CD4-positive, alpha-beta T cell treated with Interleukin-10 for 1 hour (primary cell): ENCODE measurements around the gene NRBF2.
"Not testable (repeated sequence)": the region's sequence is repeated elsewhere in the genome, so short reads cannot be mapped to it uniquely, and the experiment has no call there.

Experiments used
- DNase-seq: peaks from one replicate; pipeline ENCODE4 v3.0.0-alpha.2; 2020

Gene NRBF2

GRCh38 chr10:63119041-63119440, 14.1 kb upstream of the NRBF2 start:
- DNase-seq: no peak

DNA sequence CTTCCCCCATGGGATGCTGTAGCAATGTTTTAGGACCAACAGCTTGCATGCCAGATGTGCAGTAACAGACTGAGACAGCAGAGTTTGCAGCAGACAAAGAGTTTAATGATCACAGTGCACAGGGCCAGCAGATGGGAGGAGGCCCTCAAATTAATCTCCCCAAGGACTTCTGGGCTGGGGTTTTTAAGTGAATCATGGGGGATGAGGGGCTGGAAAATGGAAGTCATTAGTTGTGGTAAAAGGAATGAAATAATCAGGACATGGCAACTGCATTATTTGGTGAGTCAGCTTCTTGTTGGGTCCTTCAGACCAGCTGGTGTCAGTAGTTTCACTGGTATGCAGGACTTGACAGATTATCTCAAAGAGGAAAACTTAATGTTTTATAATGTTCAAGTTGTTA, 12.6 kb upstream of the NRBF2 start:
- no peak for DNase-seq

GRCh38 chr10:63123727-63124362, 9.3 kb upstream of the NRBF2 start:
- DNase-seq: no peak

DNA sequence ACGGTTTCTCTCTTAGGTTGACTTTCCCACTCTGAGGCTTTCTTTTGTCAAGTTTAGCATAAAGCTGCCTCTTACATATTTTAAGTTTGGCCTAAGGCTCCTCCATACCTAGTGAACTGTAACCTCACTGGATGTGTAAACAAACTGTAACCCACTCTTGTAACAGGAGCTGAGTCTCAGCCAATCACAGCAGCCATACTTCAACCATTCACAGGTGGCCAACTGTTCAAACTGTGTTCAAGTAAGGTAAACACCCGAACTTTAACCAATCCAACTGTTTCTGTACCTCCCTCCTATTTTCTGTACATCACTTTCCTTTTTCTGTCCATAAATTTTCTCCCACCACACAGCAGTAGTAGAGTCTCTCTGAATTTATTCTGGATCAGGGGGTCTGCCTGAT, 7.7 kb upstream of the NRBF2 start:
- DNase-seq: no peak

DNA sequence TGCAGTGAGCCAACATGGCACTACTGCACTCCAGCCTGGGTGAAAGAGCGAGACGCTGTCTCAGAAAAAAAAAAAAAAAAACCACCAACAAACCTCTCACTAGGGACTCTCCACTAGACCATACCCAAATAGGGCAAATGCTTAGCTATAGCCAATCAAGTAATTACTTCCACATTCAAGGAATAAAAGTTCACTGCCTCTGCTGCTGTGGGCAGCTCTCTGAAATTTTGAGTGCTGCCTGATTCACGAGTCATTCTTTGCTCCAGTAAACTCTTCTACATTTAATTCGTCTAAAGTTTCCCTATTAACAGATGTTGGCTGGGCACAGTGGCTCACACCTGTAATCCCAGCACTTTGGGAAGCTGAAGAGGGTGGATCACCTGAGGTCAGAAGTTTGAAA, 4.7 kb upstream of the NRBF2 start:
- DNase-seq: no peak

GRCh38 chr10:63129888-63130287, 3.2 kb upstream of the NRBF2 start:
- no peak for DNase-seq

- no peak for DNase-seq
Measured at GRCh38 chr10:63132651-63133055, 475 bp upstream of the NRBF2 start.

GRCh38 chr10:63133821-63134557, 861 bp downstream of the NRBF2 start:
- peak; percentile 8 for DNase-seq

- DNase-seq: no peak
Measured at GRCh38 chr10:63137306-63137705, 4.2 kb downstream of the NRBF2 start.

DNA sequence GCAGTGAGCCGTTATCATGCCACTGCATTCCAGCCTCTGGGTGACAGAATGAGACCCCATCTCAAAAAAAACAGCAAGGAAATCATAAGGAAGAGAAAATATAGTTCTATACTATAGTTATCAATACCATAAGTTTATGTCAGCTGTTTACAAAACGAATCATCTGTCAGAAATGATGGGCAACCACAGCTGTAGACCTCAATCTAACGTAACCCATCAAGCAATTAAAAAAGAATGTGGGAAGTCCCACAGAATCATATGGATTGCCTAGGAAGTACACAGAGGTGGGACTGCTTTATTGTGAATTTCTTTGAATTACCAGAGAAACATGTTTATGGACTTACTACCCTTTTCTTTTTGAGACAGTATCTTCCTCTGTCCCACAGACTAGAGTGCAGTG, 6.9 kb downstream of the NRBF2 start:
- no peak for DNase-seq

DNA sequence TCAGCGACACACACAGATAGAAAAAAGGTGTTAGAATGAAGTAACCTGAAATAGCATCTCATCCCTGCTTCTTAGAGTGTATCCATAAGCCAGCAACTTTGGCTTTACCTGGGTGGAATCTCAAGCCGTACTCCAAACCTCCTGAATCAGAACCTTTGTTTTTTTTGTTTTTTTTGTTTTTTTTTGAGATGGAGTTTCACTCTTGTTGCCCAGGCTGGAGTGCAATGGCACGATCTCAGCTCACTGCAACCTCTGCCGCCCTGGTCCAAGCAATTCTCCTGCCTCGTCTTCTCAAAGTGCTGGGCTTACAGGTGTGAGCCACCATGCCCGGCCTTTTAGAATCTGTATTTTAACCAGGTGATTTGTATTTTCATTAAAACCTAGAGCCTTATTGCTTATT, 9.0 kb downstream of the NRBF2 start:
- DNase-seq: no peak

GRCh38 chr10:63143987-63144386, 10.9 kb downstream of the NRBF2 start:
- no peak for DNase-seq

- DNase-seq: no peak
Measured at GRCh38 chr10:63145782-63146181, 12.7 kb downstream of the NRBF2 start.

DNA sequence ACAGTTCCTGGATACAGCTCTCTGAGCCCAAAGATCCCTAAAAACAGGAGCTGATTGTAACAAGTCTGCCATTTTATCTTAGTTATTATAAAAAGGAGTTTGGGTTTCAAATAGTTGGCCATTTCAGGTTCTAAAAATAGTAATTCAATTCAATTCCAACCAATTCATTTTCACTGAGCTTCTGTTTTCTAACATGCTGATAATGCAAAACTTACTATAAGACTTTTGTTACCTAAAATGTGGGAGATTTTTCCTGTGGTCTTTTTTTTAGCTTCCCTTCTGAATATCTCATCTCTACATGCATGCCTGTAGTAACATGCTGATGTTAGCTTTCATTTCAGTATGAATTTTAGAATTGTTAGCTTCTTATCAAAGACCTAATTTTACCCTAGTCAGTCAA, 13.4 kb downstream of the NRBF2 start:
- no peak for DNase-seq

DNA sequence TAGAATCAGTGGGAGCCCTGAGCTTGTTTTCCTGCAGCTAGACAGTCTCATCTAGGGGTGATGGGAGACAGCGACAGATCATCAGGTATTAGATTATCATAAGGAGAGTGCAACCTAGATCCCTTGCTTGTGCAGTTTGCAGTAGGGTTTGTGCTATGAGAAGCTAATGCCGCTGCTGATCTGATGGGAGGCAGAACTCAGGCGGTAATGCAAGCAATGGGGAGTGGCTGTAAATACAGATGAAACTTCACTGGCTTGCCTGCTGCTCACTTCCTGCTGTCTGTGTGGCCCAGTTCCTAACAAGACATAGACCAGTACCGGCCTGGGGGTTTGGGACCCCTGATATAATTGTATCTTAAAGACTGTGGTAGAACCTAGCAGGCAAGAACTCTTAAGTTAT, 17.6 kb downstream of the NRBF2 start:
- DNase-seq: no peak

DNA sequence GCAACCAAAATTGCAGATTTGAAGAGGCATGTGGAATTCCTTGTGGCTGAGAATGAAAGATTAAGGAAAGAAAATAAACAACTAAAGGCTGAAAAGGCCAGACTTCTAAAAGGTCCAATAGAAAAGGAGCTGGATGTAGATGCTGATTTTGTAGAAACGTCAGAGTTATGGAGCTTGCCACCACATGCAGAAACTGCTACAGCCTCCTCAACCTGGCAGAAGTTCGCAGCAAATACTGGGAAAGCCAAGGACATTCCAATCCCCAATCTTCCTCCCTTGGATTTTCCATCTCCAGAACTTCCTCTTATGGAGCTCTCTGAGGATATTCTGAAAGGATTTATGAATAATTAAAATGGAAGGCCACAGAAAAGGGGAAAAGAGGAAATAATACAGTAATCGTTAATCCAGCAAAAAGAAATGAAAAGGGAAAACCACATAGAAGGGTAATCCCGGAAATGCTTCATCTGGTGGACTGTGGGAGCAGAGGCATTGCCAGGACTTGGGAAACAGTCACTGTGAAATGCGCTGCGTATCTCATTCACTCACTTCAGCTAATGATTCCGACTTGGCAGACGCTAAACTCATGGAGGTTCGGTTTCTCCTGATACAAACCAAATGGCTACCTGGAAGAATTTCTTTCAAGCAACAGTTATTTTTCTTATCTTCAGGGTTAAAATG, 20.9 kb downstream of the NRBF2 start:
- not testable (repeated sequence) for DNase-seq

- DNase-seq: no peak
Measured at GRCh38 chr10:63154546-63155387, 21.6 kb downstream of the NRBF2 start.

GRCh38 chr10:63155388-63156020, 22.4 kb downstream of the NRBF2 start:
- no peak for DNase-seq

GRCh38 chr10:63156236-63156635, 23.1 kb downstream of the NRBF2 start:
- no peak for DNase-seq

DNA sequence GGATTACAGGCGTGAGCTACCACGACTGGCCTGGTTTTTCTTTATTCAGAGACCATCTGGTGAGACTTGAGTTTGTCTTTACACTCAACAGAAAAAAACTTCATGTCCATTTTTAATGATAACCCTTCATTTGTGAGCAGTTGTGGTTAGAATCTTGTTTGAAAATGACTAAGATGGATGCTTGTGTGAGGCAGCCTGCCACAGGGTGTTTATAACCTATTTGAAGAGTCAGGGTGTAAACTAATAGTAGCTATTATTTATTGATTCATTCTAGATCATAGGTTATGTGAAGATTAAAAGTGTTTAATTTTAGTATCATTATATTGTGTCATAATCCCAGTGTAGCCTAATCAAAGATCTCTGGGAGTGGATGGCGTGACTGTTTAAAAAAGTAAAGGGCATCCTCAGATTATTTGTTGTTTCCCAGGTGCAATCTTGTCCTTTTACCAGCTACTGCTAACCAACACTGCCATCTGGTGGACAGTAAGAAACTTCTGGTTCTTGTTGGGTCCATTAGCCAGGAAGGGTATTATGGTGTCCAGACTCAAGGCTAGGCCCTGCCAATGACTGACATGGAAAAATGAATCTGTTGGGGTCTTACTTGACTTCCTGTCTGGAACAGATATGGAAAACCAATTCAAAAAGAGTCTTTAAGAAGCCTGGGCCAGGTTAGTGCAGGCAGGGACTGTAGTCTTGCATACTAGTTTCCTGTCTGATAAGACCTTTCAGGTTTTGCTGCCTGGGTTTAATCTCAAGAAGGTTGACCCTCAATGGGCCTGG, 24.9 kb downstream of the NRBF2 start:
- DNase-seq: peak; percentile 75

DNA sequence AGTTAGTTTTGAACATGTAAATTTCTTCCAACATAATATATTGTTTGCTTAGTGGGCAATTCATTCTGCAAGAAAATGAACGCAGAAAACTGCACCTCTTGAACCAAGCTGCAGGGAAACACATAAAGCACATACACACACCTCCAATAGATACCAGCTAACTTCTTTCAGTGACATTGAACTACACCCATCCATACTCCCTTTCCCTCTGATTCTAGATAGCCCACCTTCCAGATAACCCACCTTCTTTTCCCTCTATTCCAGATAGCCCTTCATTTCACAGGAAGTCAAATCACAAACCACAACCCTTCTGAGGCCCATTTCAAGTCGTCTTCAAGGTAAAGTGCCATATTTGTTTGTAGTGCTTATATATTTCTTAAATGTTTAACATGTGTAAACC, 28.5 kb downstream of the NRBF2 start:
- no peak for DNase-seq

- no peak for DNase-seq
Measured at GRCh38 chr10:63164166-63164623, 31.1 kb downstream of the NRBF2 start.
